ENCODE data around the gene LRP1B.
A peak's percentile ranks its signal among the peaks of the same experiment; 100 is the strongest.

The LRP1B gene

DNA sequence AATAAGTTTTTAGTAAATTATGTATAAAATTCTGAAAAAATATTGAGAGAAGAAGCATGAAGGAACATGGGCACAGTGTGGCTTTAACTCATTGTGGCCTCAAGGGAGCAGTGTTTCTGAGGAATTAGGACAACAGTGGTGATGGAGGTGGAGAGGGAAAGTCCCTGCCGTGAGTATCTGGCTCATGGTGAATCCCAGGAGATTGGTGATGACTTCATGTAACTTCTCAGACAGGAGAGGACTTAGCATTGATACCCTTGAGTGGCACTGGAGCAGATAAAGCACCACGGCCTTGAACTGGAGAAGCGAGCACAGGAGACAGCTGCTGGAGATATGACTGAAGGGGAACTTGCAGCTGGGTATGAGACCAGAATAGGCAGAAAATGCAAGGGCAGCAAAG lies 35.0 kb upstream of the LRP1B start:
- H3F3A ChIP-seq (ENCODE audit: insufficient read depth, low read length) = no peaks in the 10 kb centered on the region
- TF ChIP-seq CTCF (IDR thresholded peaks at IDR 0.05; ENCODE audit: low read length) (peak; percentile 49; the same call in 1 of the 2 replicates), EZH2 (IDR thresholded peaks at IDR 0.05; ENCODE audit: borderline replicate concordance, low read length) (no peak)
- no peak overlapping the region for H2AFZ ChIP-seq (ENCODE audit: low read length)
- no peaks in the 10 kb centered on the region for H4K20me1 ChIP-seq (ENCODE audit: insufficient read depth, low read length)
- no peaks in the 10 kb centered on the region for H3K9me3 ChIP-seq (ENCODE audit: low read length)
- no peak overlapping the region for H3K9ac ChIP-seq (ENCODE audit: low read length)
- H3K4me3 ChIP-seq (ENCODE audit: low read depth, low read length, poor library complexity, severe bottlenecking) = no peak overlapping the region
- no peaks in the 10 kb centered on the region for H3K36me3 ChIP-seq (ENCODE audit: insufficient read depth, low read length)
- no peaks in the 10 kb centered on the region for H3K27me3 ChIP-seq (ENCODE audit: insufficient read depth, low read length)
- no peak overlapping the region for H3K27ac ChIP-seq (ENCODE audit: low read depth, low read length, poor library complexity, severe bottlenecking)
- H3K4me1 ChIP-seq (ENCODE audit: insufficient read depth, low read length, severe bottlenecking) = no peaks in the 10 kb centered on the region
- no peaks in the 10 kb centered on the region for H3K9me2 ChIP-seq (ENCODE audit: low read depth, low read length)
- peak overlapping the region; percentile 9; the same call in 1 of the 2 replicates for H3K4me2 ChIP-seq (ENCODE audit: low read length)
- no peaks in the 10 kb centered on the region for H3K79me2 ChIP-seq (ENCODE audit: insufficient read depth, low read length)

DNA sequence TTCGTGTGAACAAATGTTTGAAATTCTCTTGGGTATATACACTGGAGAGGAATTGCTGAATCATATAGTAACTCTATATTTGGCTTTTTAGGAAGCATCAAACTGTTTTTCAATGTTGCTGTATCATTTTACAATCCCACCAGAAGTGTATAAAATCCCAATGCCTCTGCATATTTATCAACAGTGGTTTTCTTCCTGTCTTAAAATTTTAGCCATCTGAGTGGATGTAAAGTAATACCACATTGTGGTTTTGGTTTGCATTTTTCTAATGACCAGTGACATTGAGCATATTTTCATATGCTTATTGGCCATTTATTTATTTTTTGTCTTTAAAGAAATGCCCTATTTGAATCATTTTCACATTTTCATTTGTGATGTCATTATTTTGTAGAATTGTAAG lies 22.8 kb upstream of the LRP1B start:
- no peak overlapping the region for H3K9ac ChIP-seq (ENCODE audit: low read length)

DNA sequence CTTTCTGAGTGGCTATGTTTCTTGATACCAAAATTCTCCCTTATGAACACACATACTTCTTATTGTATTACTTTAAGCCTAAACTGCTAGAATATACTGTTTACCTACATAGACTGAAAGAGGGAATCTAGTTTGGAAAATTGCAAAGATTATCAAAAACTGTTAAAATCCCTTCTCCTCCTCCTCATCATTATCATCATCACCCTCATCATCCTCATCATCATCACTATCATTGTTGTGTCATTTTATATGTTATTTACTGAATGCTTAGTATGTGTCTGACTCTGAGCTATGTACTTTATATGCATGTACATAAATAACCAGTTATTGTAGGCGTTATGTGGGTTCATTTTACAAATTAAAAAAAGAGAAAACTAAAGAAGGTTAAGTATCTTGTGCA lies 19.6 kb upstream of the LRP1B start:
- Histone ChIP-seq H3K27ac (ENCODE audit: low read depth, low read length, poor library complexity, severe bottlenecking) (no peak overlapping the region), H3K4me2 (ENCODE audit: low read length) (no peak overlapping the region), H3K4me3 (ENCODE audit: low read depth, low read length, poor library complexity, severe bottlenecking) (no peak overlapping the region), H3K9me2 (ENCODE audit: low read depth, low read length) (no peaks in the 10 kb centered on the region), H3K27me3 (ENCODE audit: insufficient read depth, low read length) (no peaks in the 10 kb centered on the region), H3K79me2 (ENCODE audit: insufficient read depth, low read length) (no peaks in the 10 kb centered on the region), H3K9ac (ENCODE audit: low read length) (no peak overlapping the region), H3K4me1 (ENCODE audit: insufficient read depth, low read length, severe bottlenecking) (no peaks in the 10 kb centered on the region), H4K20me1 (ENCODE audit: insufficient read depth, low read length) (no peaks in the 10 kb centered on the region), H2AFZ (ENCODE audit: low read length) (no peak overlapping the region), H3F3A (ENCODE audit: insufficient read depth, low read length) (no peaks in the 10 kb centered on the region), H3K9me3 (ENCODE audit: low read length) (no peaks in the 10 kb centered on the region), H3K36me3 (ENCODE audit: insufficient read depth, low read length) (no peaks in the 10 kb centered on the region)
- TF ChIP-seq CTCF (IDR thresholded peaks at IDR 0.05; ENCODE audit: low read length) (no peak), EZH2 (IDR thresholded peaks at IDR 0.05; ENCODE audit: borderline replicate concordance, low read length) (no peak)

More for the DNA sequence above, 22.8 kb upstream of the LRP1B start:
- no peaks in the 10 kb centered on the region for H3K4me1 ChIP-seq (ENCODE audit: insufficient read depth, low read length, severe bottlenecking)
- H4K20me1 ChIP-seq (ENCODE audit: insufficient read depth, low read length) = no peaks in the 10 kb centered on the region
- no peaks in the 10 kb centered on the region for H3K79me2 ChIP-seq (ENCODE audit: insufficient read depth, low read length)
- no peaks in the 10 kb centered on the region for H3K9me2 ChIP-seq (ENCODE audit: low read depth, low read length)
- H3K27me3 ChIP-seq (ENCODE audit: insufficient read depth, low read length) = no peaks in the 10 kb centered on the region
- no peaks in the 10 kb centered on the region for H3K36me3 ChIP-seq (ENCODE audit: insufficient read depth, low read length)
- H3K4me2 ChIP-seq (ENCODE audit: low read length) = no peak overlapping the region
- TF ChIP-seq CTCF (IDR thresholded peaks at IDR 0.05; ENCODE audit: low read length) (no peak), EZH2 (IDR thresholded peaks at IDR 0.05; ENCODE audit: borderline replicate concordance, low read length) (no peak)
- no peak overlapping the region for H2AFZ ChIP-seq (ENCODE audit: low read length)
- no peaks in the 10 kb centered on the region for H3K9me3 ChIP-seq (ENCODE audit: low read length)
- no peak overlapping the region for H3K4me3 ChIP-seq (ENCODE audit: low read depth, low read length, poor library complexity, severe bottlenecking)
- no peak overlapping the region for H3K27ac ChIP-seq (ENCODE audit: low read depth, low read length, poor library complexity, severe bottlenecking)
- no peaks in the 10 kb centered on the region for H3F3A ChIP-seq (ENCODE audit: insufficient read depth, low read length)
